ENCODE results near the gene CZIB. TPM values are rescaled to one million over a fixed set of nuclear protein-coding genes. Genes with fewer than 3 reads are reported as not detected.

Gene CZIB
- total RNA-seq, 1 donor from 2014 or later: 115 TPM

DNA sequence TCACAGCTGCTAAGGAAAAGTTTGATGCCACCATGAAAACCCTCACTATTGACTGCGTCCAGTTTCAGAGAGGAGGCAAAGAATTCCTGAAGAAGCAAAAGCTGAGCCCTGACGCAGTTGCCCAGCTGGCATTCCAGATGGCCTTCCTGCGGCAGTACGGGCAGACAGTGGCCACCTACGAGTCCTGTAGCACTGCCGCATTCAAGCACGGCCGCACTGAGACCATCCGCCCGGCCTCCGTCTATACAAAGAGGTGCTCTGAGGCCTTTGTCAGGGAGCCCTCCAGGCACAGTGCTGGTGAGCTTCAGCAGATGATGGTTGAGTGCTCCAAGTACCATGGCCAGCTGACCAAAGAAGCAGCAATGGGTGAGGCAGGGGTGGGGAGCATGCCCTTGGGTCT is 9.5 kb downstream of the CZIB start:
- Histone ChIP-seq H3K4me2 (no peak overlapping the region), H3K27me3 (no peaks in the 10 kb centered on the region), H4K20me1 (ENCODE audit: low read depth) (no peaks in the 10 kb centered on the region), H3K79me2 (ENCODE audit: low read depth) (no peaks in the 10 kb centered on the region), H3K4me1 (no peaks in the 10 kb centered on the region), H3K9me3 (ENCODE audit: low read depth) (peaks cover 8% of the 10 kb centered on the region), H2AFZ (replicated peaks) (no peak overlapping the region), H3K36me3 (peaks cover 21% of the 10 kb centered on the region), H3F3A (ENCODE audit: low read depth) (peaks cover 6% of the 10 kb centered on the region), H3K27ac (no peak overlapping the region), H3K9ac (no peak overlapping the region), H3K4me3 (no peak overlapping the region)
- H3K36me3 Mint-ChIP-seq: peaks cover 49% of the 10 kb centered on the region
- peaks cover 4% of the 10 kb centered on the region for H3K27me3 Mint-ChIP-seq (ENCODE audit: insufficient read depth, low read depth)
- no peak for TF ChIP-seq EZH2 (IDR thresholded peaks at IDR 0.05)
- TF ChIP-seq EZH2phosphoT487 (IDR thresholded peaks at IDR 0.05): no peak
- TF ChIP-seq, protein P1, sequence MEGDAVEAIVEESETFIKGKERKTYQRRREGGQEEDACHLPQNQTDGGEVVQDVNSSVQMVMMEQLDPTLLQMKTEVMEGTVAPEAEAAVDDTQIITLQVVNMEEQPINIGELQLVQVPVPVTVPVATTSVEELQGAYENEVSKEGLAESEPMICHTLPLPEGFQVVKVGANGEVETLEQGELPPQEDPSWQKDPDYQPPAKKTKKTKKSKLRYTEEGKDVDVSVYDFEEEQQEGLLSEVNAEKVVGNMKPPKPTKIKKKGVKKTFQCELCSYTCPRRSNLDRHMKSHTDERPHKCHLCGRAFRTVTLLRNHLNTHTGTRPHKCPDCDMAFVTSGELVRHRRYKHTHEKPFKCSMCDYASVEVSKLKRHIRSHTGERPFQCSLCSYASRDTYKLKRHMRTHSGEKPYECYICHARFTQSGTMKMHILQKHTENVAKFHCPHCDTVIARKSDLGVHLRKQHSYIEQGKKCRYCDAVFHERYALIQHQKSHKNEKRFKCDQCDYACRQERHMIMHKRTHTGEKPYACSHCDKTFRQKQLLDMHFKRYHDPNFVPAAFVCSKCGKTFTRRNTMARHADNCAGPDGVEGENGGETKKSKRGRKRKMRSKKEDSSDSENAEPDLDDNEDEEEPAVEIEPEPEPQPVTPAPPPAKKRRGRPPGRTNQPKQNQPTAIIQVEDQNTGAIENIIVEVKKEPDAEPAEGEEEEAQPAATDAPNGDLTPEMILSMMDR (IDR thresholded peaks at IDR 0.05): no peak
- no peak overlapping the region for H3K4me3 Mint-ChIP-seq
- H3K4me1 Mint-ChIP-seq: no peaks in the 10 kb centered on the region
- H3K27ac Mint-ChIP-seq: no peak overlapping the region
- H3K9me3 Mint-ChIP-seq: peaks cover 14% of the 10 kb centered on the region
- no peak for DNase-seq (ENCODE audit: low spot score)

DNA sequence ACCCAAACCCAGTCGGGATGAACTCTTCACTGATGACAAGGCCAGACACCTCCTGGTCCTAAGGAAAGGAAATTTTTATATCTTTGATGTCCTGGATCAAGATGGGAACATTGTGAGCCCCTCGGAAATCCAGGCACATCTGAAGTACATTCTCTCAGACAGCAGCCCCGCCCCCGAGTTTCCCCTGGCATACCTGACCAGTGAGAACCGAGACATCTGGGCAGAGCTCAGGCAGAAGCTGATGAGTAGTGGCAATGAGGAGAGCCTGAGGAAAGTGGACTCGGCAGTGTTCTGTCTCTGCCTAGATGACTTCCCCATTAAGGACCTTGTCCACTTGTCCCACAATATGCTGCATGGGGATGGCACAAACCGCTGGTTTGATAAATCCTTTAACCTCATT is 10.1 kb downstream of the CZIB start:
- Histone ChIP-seq H3K9me3 (ENCODE audit: low read depth) (peaks cover 14% of the 10 kb centered on the region), H3K27ac (no peak overlapping the region), H3K27me3 (no peaks in the 10 kb centered on the region), H2AFZ (replicated peaks) (no peak overlapping the region), H3F3A (ENCODE audit: low read depth) (peaks cover 6% of the 10 kb centered on the region), H3K4me2 (no peak overlapping the region), H3K9ac (no peak overlapping the region), H3K4me1 (no peaks in the 10 kb centered on the region), H3K36me3 (peaks cover 21% of the 10 kb centered on the region), H4K20me1 (ENCODE audit: low read depth) (no peaks in the 10 kb centered on the region), H3K4me3 (no peak overlapping the region), H3K79me2 (ENCODE audit: low read depth) (no peaks in the 10 kb centered on the region)
- H3K36me3 Mint-ChIP-seq: peaks cover 49% of the 10 kb centered on the region
- peaks cover 4% of the 10 kb centered on the region for H3K27me3 Mint-ChIP-seq (ENCODE audit: insufficient read depth, low read depth)
- H3K4me1 Mint-ChIP-seq: no peaks in the 10 kb centered on the region
- H3K27ac Mint-ChIP-seq: no peak overlapping the region
- DNase-seq (ENCODE audit: low spot score): no peak
- TF ChIP-seq EZH2phosphoT487 (IDR thresholded peaks at IDR 0.05) (no peak), EZH2 (IDR thresholded peaks at IDR 0.05) (no peak)
- TF ChIP-seq, protein P1 (IDR thresholded peaks at IDR 0.05): no peak
- no peak overlapping the region for H3K4me3 Mint-ChIP-seq
- H3K9me3 Mint-ChIP-seq: peaks cover 19% of the 10 kb centered on the region

DNA sequence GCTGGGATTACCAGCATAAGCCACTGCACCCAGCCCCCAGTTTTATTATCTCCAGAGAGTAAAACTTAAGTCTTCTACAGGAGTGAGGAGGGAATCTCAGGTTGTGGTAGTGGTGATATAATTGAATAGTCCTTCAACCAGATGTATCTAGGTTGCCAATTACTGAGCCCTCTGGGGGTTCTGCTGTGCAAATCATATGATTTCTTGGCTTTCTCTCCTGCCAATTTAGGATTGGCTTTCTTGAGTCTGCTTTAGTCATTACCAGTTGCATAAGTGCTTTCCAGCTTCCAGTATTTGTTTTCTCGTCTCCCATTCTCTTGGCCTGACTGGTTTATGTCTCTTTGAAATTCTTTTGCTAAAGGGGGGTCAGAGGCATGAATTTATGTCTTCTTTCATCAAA is 12.7 kb downstream of the CZIB start:
- Histone ChIP-seq H3K4me3 (no peak overlapping the region), H3K9ac (no peak overlapping the region), H3K36me3 (peaks cover 39% of the 10 kb centered on the region), H3K9me3 (ENCODE audit: low read depth) (peaks cover 15% of the 10 kb centered on the region), H3K27ac (no peak overlapping the region), H3K4me1 (no peaks in the 10 kb centered on the region), H4K20me1 (ENCODE audit: low read depth) (no peaks in the 10 kb centered on the region), H2AFZ (replicated peaks) (no peak overlapping the region), H3K27me3 (no peaks in the 10 kb centered on the region), H3K4me2 (no peak overlapping the region), H3K79me2 (ENCODE audit: low read depth) (no peaks in the 10 kb centered on the region), H3F3A (ENCODE audit: low read depth) (no peaks in the 10 kb centered on the region)
- TF ChIP-seq, protein P1 (IDR thresholded peaks at IDR 0.05): no peak
- TF ChIP-seq EZH2 (IDR thresholded peaks at IDR 0.05): no peak
- TF ChIP-seq EZH2phosphoT487 (IDR thresholded peaks at IDR 0.05): no peak
- H3K4me3 Mint-ChIP-seq: no peak overlapping the region
- no peaks in the 10 kb centered on the region for H3K4me1 Mint-ChIP-seq
- H3K27ac Mint-ChIP-seq: no peak overlapping the region
- H3K27me3 Mint-ChIP-seq (ENCODE audit: insufficient read depth, low read depth): peaks cover 4% of the 10 kb centered on the region
- H3K36me3 Mint-ChIP-seq: peaks cover 61% of the 10 kb centered on the region
- H3K9me3 Mint-ChIP-seq: peaks cover 29% of the 10 kb centered on the region
- no peak for DNase-seq (ENCODE audit: low spot score)

Data from neural progenitor cell (in vitro differentiated cells).